Measurements from ENCODE around the gene AHCYL2.
"Not testable (repeated sequence)": the region's sequence is repeated elsewhere in the genome, so short reads cannot be mapped to it uniquely, and the experiment has no call there.

Gene AHCYL2

DNA sequence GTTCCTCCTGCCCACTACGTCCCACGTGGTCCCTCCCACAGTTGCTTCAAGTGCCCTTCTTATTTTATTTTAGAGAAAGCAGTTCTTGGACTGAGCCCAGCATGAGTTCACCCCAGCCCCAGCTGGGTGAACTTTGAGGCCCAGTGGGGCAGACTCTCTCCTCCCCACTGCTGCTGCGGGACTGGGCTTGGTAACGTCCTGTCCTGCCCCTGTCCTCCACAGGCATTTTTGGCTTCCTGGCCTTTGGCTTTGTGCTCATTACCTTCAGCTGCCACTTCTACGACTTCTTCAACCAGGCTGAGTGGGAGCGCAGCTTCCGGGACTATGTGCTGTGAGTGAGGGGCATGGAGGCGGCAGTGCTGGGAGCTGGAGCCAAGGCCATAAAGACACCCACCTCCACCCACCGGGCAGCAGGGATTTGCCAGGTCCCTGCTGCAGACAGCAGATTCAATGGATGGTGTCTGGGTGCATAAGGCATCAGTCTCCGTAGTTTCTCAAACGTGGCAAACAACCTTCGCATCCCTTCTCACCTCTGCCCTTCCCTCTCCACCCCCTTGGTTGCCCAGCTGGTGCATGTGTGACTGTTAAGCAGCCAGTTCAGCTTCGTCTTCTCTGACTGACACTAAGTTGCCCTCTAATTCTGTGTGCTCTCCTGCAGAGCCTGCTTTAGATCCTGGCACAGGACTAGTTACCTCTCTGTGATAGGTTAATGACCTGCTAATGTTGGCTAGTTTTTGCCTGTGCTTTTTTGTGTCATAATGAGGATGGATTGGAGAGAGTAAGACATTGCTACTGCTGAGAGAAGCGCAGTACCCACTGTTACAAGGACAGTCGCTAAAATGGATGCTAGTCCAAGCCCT, 15.5 kb upstream of the AHCYL2 start:
- no peak for DNase-seq (ENCODE audit: low read depth)

DNA sequence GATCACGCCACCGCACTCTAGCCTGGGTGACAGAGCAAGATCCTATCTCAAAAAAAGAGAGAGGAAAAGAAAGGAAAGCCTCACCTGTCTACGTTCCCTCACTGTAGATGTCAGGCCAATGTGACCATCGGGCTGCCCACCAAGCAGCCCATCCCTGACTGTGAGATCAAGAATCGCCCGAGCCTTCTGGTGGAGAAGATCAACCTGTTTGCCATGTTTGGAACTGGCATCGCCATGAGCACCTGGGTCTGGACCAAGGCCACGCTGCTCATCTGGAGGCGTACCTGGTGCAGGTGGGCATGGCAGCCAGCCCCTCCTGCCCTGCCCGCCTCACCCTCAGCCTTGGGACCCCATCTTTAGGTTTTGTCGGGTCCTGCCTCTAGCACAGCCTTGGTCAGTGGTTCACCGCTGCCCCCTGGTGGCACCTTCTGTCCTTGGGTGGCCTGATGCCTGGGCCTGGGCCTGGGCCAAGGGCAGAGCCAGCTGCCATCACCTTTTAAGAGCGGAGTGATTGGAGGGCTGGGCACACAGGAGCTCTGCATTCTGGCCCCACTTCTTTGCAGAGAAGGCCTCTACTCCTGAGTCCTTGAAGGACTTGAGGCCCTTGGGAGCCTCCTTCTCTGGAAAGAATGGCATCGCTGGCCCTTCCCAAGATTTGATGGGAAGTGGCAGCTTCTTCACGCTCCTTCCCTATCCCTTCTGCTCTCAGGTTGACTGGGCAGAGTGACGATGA, 14.4 kb upstream of the AHCYL2 start:
- peak; percentile 41 for DNase-seq (ENCODE audit: low read depth)

DNA sequence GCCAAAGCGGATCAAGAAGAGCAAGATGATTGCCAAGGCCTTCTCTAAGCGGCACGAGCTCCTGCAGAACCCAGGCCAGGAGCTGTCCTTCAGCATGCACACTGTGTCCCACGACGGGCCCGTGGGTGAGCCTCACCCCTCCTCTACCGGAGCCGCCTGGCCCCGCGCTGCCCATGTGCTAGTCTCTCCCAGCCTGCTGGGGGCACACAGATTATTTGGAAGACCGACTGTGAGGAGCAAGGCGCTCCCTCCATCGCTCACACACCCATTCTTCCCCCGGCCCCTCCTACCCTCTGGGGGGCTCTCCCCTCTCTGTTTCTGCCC, 13.9 kb upstream of the AHCYL2 start:
- DNase-seq (ENCODE audit: low read depth): no peak

DNA sequence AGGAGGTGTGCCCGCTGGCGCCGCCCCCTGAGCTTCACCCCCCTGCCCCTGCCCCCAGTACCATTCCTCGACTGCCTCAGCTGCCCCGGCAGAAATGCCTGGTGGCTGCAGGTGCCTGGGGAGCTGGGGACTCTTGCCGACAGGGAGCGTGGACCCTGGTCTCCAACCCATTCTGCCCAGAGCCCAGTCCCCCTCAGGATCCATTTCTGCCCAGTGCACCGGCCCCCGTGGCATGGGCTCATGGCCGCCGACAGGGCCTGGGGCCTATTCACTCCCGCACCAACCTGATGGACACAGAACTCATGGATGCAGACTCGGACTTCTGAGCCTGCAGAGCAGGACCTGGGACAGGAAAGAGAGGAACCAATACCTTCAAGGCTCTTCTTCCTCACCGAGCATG, 12.7 kb upstream of the AHCYL2 start:
- DNase-seq (ENCODE audit: low read depth): no peak

DNA sequence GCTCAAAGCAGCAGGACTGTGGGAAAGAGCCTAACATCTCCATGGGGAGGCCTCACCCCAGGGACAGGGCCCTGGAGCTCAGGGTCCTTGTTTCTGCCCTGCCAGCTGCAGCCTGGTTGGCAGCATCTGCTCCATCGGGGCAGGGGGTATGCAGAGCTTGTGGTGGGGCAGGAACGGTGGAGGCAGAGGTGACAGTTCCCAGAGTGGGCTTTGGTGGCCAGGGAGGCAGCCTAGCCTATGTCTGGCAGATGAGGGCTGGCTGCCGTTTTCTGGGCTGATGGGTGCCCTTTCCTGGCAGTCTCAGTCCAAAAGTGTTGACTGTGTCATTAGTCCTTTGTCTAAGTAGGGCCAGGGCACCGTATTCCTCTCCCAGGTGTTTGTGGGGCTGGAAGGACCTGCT, 12.2 kb upstream of the AHCYL2 start:
- no peak for DNase-seq (ENCODE audit: low read depth)

DNA sequence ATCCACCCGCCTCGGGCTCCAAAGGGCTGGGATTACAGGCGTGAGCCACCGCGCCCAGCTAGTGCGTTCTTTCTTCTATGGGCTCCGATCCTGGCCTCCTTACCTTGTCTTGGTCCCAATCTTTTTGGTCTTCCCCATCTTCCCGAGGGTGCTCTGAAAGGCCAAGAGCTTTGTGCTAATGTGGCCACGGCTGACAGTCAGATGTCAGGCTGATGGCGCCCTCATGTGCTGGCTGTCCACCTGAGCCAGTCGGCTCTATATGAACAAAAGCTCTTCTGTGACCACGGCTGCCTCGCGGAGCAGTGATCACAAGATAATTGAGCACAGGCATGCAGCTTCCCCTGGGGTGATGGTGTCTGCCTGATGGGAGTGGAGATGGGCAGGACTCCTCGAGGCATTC, 11.0 kb upstream of the AHCYL2 start:
- no peak for DNase-seq (ENCODE audit: low read depth)

DNA sequence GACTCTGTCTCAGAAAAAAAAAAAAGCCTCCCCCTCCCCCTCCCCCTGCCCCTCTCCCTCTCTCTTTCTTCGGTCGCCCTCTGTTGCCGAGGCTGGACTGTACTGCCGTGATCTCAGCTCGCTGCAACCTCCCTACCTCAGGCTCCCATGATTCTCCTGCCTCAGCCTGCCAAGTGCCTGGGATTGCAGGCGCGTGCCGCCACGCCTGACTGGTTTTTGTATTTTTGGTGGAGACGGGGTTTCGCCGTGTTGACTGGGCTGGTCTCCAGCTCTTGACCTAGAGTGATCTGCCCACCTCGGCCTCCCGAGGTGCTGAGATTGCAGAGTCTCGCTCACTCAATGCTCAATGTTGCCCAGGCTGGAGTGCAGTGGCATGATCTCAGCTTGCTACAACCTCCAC, 9.1 kb upstream of the AHCYL2 start:
- DNase-seq (ENCODE audit: low read depth): not testable (repeated sequence)

DNA sequence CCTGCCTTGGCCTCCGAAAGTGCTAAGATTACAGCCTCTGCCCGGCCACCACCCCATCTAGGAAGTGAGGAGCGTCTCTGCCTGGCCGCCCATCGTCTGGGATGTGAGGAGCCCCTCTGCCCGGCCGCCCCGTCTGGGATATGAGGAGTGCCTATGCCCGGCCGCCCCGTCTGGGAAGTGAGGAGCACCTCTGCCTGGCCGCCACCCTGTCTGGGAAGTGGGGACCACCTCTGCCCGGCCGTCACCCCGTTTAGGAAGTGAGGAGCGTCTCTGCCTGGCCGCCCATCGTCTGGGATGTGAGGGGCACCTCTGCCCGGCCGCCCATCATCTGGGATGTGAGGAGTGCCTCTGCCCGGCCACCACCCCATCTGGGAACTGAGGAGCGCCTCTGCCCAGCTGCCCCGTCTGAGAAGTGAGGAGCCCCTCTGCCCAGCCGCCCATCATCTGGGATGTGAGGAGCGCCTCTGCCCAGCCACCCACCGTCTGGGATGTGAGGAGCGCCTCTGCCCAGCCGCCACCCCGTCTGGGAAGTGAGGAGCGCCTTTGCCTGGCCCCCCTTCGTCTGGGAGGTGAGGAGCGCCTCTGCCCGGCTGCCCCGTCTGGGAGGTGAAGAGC, 8.6 kb upstream of the AHCYL2 start:
- not testable (repeated sequence) for DNase-seq (ENCODE audit: low read depth)

DNA sequence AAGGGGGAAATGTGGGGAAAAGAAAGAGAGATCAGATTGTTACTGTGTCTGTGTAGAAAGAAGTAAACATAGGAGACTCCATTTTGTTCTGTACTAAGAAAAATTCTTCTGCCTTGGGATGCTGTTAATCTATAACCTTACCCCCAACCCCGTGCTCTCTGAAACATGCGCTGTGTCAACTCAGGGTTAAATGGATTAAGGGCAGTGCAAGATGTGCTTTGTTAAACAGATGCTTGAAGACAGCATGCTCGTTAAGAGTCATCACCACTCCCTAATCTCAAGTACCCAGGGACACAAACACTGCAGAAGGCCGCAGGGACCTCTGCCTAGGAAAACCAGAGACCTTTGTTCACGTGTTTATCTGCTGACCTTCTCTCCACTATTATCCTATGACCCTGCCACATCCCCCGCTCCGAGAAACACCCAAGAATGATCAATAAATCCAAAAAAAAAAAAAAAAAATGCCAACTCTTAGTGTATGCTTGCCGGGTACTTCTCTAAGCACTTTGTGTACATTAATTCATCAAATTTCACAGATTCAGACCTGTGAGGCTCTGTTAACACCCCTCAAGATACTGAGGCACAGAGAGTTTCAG, 7.9 kb upstream of the AHCYL2 start:
- DNase-seq (ENCODE audit: low read depth): not testable (repeated sequence)

DNA sequence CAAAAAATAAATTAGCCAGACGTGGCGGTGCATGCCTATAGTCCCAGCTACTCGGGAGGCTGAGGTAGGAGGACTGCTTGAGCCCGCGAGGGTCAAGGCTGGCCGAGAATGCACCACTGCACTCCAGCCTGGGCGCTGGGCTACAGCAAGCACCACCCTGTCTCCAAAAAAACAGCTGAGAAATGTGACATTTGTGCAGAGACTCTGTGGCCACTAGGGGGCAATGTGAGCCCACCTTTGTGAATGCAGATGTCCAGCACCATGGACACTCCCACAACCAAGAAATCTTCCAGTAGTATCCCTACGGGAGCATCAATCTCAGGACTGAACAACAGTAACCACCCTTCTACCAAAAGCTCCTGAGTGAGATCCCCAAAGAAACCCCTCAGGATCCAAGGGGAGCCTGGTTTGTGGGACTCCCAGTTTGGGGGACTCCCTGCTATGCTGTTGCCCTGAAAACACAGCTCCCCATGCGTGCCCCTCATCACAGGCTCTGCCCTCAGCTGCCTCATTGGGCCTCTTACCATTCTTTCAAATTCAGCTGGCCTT, 6.2 kb upstream of the AHCYL2 start:
- DNase-seq (ENCODE audit: low read depth): peak; percentile 72

DNA sequence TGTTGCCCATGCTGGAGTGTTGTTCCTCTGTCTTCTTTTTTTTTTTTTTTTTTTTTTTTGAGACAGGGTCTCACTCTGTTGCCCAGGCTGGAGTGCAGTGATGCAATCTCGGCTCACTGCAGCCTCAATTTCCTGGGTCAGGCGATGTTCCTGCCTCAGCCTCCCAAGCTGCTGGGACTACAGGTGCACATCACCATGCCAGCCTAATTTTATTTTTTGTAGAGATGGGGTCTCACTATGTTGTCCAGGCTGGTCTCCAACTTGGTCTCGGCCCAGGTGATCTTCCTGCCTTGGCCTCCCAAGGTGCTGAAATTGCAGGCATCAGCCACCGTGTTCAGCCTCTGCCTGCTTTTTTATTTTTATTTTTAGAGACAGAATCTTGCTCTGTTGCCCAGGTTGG, 5.7 kb upstream of the AHCYL2 start:
- not testable (repeated sequence) for DNase-seq (ENCODE audit: low read depth)

DNA sequence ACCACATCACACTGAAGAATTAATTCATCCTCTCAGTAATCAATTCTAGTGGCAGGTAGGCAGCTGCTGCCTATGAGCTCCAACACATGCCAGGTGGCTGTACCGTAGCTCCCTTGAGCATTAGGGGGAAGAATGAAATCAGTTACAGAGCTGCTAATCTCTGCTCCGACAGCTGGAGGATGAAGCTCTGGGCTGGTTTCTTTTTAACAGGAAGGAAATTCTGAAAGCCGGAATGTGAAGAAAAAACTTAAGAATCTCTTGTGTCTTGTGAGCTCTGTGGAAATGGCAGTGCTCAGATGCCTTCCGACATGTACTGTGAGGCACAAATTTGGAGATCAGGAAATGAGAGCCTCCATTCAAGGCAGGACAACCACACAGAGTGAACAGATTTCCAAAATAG, 2.8 kb upstream of the AHCYL2 start:
- DNase-seq (ENCODE audit: low read depth): no peak

DNA sequence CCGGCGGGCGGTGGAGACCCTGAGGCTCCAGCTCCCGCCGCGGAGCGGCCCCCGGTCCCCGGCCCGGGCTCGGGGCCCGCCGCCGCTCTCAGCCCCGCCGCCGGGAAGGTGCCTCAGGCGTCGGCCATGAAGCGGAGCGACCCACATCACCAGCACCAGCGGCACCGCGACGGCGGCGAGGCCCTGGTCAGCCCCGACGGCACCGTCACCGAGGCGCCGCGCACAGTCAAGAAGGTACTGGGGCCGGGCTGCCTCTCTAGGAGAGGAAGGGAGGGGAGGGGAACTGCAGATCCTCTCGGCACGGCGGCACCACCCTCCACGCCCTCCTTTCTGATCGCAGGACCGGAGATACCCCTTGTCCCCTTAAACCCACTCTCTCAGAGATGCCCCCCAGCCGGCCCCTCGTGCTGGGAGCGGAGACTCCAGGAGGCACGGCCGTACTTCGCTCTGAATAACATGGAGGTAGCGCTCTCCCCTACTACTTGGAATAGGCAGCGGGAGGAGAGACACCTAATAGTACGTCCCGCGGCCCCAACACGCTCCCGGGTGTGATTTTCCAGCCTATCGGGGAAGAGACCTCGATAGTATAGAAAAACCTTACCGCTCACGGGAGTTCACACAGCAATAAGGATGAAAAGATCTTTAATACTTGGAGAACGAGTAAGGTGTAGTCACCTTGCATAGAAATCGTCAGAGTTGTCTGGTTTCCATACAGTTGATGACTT, 538 bp downstream of the AHCYL2 start:
- DNase-seq (ENCODE audit: low read depth): peak; percentile 13

DNA sequence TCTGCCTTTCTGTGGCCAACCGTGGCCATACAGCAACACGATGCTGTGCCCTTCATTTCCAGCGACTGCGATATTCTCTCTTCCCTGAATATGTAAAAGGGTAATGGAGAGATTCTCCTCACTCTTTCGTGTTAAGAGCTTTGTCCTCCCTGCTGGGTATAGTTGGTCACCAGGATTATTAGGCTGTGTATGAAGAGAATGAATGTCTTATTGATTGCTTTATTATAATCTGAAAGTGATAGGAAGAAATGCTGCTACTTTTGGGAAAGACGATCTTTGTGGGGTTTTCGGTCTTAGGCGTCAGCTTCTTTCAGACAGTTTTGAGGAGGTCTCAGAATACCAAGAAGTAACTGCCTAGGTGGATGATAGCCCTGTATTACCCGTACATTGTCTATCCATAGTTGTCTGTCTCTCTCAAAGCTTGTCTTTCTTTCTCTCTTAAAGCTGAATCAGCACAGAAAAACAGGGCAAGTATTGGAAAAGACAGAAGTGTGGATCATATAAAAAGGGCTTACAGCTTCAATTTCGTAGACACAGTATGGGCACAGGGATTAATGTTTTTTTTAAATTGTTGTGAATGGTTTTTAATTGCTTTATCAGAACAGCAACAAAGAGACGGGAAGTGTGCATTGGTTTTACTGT, 1.2 kb downstream of the AHCYL2 start:
- DNase-seq (ENCODE audit: low read depth): no peak

DNA sequence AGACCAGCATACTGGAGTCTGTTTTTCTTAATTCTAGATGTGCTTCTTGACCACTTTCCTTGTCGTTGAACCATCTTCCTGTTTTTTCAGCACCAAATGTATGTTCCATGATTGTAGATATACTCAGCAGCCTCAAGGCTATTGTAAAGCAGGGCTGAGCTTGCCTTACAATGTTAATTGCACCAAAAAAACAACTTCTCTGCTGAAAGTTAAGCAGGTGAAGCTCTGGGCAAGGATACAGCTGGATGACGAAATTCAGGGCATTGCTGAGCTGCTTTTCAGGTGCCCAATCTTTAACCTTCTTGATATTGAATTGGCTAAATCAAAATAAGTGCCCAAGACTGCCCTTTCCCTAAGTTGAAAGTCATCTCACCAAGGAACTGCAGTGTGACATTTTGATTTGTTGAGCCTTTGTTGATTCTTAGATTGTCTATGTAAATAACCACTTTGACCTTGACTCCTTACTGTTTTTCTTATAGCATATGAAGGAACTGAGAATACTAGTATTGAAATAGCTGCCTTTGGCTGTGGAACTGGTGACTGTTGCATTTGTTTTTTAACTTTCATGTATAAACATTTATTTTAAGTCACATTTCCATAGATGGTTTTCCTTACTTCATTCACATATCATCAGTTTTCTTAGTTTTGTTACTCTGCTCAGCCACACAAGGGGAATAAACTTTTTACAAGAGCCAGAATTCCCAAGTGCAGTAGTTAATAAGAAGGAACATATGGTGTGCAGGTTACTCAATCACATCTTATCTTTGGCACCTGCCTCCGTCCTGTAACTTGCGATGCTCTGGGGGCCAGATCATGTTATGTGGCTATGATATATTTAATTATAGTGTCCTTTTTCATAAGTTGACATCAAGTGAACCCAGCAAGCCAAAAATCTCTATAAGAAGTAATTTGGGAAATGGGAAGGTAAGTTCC, 3.1 kb downstream of the AHCYL2 start:
- no peak for DNase-seq (ENCODE audit: low read depth)

DNA sequence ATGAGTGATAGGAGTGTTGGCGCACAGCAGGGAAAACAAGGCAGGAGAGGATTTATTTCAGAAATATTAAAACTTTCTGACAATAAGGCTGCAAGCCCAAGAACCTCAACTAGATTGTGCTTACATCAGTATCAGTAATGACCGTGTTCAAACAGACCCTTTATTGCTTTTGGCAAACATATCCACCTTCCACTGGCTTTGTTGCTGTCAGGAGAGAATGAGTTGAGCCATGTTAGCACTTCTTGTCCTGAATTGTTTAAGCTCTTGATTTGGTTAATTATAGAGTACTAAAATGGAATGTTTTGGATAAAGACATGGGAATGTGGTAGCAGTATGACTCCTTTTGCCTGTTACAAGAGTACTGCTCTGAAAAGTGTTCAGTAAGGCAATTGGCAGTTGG, 3.8 kb downstream of the AHCYL2 start:
- DNase-seq (ENCODE audit: low read depth): no peak

DNA sequence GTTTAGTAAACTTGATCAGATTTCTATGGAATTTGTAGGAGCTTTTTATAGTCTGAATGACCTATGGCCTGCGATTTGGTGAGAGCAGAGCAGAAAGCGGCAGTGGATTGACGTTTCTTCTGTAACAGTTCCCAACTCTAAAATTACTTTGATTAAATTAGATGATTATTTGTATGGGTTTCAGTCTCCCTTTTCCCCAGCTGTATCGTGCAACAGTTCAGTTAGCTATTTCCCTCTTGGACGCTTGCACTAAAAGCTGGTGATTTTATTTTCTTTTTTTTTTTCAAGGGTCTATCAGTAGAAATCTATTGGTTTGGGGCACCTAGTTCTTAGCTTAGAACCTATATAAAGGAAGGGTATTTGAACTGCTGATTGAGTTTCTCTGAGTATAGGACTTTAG, 6.8 kb downstream of the AHCYL2 start:
- no peak for DNase-seq (ENCODE audit: low read depth)

DNA sequence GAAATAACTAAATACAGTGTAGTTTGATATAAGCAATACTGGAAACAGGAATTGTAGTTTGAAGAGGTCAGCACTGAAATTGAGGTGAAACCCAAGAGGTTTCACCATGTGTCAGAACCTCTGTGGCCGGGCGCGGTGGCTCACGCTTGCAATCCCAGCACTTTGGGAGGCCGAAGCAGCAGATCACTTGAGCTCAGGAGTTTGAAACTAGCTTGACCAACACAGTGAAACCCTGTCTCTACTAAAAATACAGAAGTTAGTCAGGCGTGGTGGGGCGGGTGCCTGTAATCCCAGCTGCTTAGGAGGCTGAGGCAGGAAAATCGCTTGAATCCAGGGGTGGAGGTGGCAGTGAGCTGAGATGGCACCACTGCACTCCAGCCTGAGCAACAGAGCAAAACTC, 13.7 kb downstream of the AHCYL2 start:
- no peak for DNase-seq (ENCODE audit: low read depth)

DNA sequence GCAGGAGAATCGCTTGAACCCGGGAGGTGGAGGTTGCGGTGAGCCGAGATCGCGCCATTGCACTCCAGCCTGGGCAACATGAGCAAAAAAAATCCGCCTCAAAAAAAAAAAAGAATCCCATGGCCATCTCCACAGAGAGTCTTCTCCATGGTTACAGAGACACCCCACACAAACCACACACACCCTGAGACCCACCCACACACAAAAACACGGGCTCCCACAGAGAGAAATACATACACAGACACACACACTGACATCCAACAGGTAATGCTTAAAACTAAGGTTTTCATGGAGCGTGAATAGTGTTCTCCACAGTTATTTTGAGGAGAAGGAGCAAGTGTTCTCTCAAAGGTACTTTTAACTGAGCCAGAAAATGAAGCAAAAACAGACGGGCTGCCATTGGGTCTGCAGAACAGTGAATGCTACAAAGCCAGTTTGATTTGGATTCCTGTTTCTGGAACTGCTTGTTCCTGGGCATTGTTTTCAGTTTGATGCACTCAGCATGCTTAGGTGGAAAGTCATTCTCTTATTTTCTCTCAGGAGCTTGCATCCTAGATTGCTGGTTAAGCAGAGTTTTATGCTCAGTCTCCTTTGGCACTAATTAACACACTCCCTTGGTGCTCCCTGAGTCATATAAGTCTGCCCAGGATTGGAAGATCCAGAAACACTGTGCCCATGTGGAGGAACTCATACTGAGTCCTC, 15.4 kb downstream of the AHCYL2 start:
- DNase-seq (ENCODE audit: low read depth): no peak

DNA sequence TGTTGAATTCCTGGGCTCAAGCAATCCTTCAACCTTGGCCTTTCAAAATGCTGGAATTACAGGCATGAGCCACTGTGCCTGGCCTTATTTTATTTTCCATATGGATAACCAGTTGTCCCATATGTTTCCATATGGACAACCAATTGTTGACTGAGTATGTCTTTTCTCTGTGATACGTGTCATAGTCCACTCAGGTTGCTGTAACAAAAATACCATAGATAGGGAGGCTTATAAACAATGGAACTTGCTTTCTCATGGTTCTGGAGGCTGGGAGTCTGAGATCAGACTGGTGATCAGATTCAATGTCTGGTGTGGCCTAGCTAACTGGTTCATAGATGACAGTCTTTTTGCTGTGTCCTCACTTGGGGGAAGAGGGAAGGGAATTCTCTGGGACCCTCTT, 19.4 kb downstream of the AHCYL2 start:
- DNase-seq (ENCODE audit: low read depth): no peak
